HG02938 (cell line): Measurements from ENCODE around the gene FUT7.

Experiments
- ATAC-seq: cut with Tn5 transposase; IDR thresholded peaks from one replicate; pipeline ENCODE4 v1.9.1; 2021; ENCODE audit warnings: mild to moderate bottlenecking, moderate library complexity; ENCODE audit not compliant: unreplicated experiment

FUT7 gene

GRCh38 chr9:137019891-137020683, 11.8 kb downstream of the FUT7 start:
- ATAC-seq = no peak

- ATAC-seq = no peak
Measured at GRCh38 chr9:137018761-137019559, 12.9 kb downstream of the FUT7 start.

GRCh38 chr9:137017791-137018497, 13.9 kb downstream of the FUT7 start:
- no peak for ATAC-seq

- no peak for ATAC-seq
Measured at GRCh38 chr9:137017071-137017470, 14.8 kb downstream of the FUT7 start.

GRCh38 chr9:137016436-137016835, 15.5 kb downstream of the FUT7 start:
- ATAC-seq = no peak

GRCh38 chr9:137015976-137016375, 15.9 kb downstream of the FUT7 start:
- ATAC-seq = no peak

GRCh38 chr9:137015540-137015930, 16.4 kb downstream of the FUT7 start:
- no peak for ATAC-seq

GRCh38 chr9:137014776-137015539, 16.9 kb downstream of the FUT7 start:
- ATAC-seq = no peak

- ATAC-seq = no peak
Measured at GRCh38 chr9:137014166-137014565, 17.7 kb downstream of the FUT7 start.

- ATAC-seq = no peak
Measured at GRCh38 chr9:137013571-137013940, 18.3 kb downstream of the FUT7 start.

GRCh38 chr9:137012694-137013570, 19.0 kb downstream of the FUT7 start:
- ATAC-seq = no peak

- ATAC-seq = no peak
Measured at GRCh38 chr9:137011907-137012675, 19.8 kb downstream of the FUT7 start.

- no peak for ATAC-seq
Measured at GRCh38 chr9:137011156-137011555, 20.7 kb downstream of the FUT7 start.

GRCh38 chr9:137009938-137010732, 21.8 kb downstream of the FUT7 start:
- ATAC-seq = no peak

- ATAC-seq = no peak
Measured at GRCh38 chr9:137009217-137009616, 22.7 kb downstream of the FUT7 start.

- no peak for ATAC-seq
Measured at GRCh38 chr9:137008312-137008711, 23.6 kb downstream of the FUT7 start.

GRCh38 chr9:137007816-137008270, 24.0 kb downstream of the FUT7 start:
- ATAC-seq = no peak

- ATAC-seq = no peak
Measured at GRCh38 chr9:137007108-137007815, 24.6 kb downstream of the FUT7 start.
